HG03442 (cell line): ENCODE results near the gene R3HDM4.
A peak's percentile ranks its signal among the peaks of the same experiment; 100 is the strongest.
"Not testable (repeated sequence)": the region's sequence is repeated elsewhere in the genome, so short reads cannot be mapped to it uniquely, and the experiment has no call there.

ENCODE experiments used
- ATAC-seq: cut with Tn5 transposase; IDR thresholded peaks from one replicate; pipeline ENCODE4 v1.9.1; 2021; ENCODE audit warnings: mild to moderate bottlenecking, moderate library complexity; ENCODE audit not compliant: unreplicated experiment

The R3HDM4 gene

DNA sequence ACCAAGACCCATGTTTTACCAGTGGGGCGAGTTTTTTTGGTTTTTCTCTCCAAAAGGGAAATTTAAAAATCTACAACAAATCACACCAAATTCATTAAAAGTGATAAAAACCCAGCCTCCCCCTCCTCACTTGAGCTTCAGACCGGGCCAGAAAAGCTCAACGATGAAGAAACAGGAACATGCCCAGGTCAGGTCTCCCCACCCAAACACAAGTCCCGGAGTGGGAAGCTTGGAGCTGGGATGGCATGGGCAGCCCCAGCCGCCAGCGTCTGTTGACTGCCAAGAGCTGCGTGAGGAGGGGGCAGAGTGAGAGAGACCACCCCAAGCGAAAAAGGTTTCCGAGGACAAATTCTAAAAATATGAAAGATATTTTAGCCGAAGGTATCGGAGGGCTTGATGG is 16.0 kb downstream of the R3HDM4 start:
- ATAC-seq = no peak

DNA sequence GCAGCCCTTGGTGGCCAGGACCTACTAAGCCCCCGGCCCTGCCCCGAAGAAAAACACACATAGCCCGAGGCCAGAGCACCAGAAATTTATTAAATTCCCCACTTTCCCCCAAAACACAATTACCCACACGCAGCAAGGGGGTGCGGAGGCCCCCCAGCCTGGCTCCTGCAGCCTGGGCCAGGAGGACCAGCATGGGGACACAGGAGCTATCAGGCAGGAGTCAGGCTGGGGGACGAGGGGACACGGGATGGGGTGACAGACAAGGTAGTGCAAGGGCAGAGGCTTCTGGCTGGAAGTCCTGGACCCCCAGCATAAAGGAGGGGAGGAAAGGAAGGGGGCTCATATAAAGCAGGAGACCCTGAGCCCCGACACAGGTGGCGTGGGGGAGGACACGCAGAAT is 16.6 kb downstream of the R3HDM4 start:
- ATAC-seq = no peak

DNA sequence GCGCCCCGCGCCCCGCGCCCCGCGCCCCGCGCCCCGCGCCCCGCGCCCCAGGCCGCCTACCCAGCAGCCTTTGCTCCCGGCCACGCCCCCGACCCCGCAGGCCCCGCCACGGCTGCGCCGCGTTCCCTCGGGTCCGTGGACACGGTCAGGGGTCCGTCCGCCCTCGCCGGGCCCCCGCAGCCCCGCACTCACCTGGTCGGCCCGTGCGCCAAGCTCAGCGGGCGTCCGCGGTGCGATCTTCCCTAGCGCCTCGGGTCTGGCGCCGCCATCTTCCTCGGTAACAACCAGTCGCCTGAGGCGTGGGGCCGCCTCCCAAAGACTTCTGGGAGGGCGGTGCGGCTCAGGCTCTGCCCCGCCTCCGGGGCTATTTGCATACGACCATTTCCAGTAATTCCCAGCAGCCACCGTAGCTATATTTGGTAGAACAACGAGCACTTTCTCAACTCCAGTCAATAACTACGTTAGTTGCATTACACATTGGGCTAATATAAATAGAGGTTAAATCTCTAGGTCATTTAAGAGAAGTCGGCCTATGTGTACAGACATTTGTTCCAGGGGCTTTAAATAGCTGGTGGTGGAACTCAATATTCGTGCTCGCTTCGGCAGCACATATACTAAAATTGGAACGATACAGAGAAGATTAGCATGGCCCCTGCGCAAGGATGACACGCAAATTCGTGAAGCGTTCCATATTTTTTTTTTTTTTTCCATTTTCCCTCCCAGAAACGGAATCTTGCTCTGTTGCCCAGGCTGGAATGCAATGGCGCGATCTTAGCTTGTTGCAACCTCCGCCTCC is 19.9 kb downstream of the R3HDM4 start, which contains the start of the genes MED16 and RNU6-9:
MED16 (minus strand) TSS at position 294 of the 796 bp plus-strand sequence. CDS start 2,056 bp downstream, outside the sequence.
RNU6-9 (plus strand) TSS at position 591 of the 796 bp plus-strand sequence.
- ATAC-seq = peak; percentile 79

DNA sequence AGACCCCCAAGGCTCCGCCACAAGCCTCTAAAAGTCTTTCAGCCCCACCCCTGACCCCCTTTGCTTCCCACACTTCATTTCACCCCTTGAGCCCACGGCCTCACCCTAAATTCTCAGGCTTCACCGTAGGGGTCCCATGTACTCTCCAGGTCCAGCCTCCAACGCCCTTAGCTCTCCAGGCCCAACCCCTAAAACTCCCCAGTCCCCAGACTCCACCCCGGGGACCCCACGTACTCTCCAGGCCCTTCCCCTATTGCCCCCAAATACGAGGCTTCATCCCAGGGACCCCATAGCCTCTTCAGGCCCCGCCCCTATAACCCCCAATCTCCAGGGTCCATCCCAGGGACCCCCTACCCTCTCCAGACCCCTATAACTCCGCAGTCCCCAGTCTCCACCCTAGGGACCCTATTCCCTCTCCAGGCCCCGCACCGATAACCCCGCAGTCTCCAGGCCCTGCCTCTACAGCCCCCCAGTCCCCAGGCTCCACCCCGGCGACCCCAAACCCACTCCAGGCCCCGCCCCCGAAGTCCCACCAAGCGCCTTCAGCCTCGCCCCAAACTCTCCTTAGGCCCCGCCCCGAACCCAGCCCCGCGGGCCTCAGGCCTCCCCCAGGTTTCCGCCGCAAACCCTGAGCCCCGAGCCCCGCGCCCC is 20.7 kb downstream of the R3HDM4 start:
- ATAC-seq = no peak

- not testable (repeated sequence) for ATAC-seq
These were observed 21.4 kb downstream of the R3HDM4 start for GRCh38 chr19:891421-892200.

GRCh38 chr19:890831-891230 is 22.2 kb downstream of the R3HDM4 start:
- no peak for ATAC-seq

DNA sequence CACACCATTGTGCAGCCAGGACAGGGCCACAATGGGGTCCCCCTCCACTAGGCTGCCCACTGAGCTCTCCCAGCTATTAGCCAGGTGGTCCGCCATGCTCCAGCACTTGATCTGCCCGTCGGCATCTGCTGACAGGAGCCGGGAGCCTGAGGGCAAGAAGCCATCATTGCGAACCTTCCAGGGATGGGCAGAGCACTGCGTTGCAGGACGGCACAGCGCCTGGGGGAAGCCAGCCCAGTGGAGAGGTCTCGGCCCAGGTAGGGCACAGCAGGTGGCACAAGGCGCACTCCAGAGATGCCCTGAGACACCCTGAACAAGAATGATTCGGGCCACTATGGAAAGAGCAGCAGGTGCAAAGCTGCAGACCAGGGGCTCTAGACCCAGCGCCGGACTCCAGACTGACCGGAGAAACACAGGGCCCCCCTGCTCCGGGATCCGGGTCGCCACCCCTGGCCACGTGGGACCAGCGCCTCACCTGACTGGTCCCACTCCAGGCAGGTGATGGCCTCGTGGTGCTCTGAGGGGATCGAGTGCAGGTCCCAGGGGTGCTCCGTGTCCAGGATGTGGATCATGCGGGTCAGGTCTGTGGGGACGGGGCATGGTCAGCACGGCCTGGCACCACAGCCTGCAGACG is 23.2 kb downstream of the R3HDM4 start:
- no peak for ATAC-seq

GRCh38 chr19:888581-889385 is 24.2 kb downstream of the R3HDM4 start:
- ATAC-seq = no peak

DNA sequence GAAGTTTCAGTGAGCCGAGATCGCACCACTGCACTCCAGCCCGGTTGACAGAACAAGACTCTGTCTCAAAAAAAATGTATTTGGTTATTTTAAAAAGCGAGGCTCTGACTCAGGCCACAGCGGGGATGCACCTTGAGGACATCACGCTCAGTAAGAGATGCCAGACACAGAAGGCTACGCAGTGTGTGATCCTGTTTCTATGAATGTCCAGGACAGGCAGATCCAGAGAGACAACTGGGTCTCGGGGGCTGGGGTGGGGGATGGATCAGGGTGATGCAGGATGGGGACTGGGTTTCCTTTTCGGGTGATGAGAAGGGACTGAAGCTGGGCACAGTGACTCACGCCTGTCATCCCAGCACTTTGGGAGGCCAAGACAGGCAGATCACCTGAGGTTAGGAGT is 25.4 kb downstream of the R3HDM4 start:
- ATAC-seq = no peak

DNA sequence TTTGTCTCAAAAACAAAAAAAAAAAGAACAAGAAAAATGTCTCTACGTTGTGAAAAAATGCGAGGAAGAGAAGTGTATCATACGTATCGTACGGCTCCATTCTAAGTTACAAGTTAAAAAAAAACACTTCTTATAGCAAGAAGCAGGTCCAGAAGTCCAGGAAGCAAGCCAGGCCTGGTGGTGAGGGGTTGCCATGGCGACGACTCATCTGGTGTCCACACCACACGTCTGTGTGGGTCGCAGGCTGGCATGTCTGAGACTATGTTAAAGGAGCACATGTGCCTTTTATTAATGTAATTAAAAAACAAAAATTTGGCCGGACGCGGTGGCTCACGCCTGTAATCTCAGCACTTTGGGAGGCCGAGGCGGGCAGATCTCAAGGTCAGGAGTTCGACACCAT is 25.9 kb downstream of the R3HDM4 start:
- ATAC-seq = no peak

GRCh38 chr19:885536-886224 is 27.3 kb downstream of the R3HDM4 start:
- ATAC-seq = no peak

DNA sequence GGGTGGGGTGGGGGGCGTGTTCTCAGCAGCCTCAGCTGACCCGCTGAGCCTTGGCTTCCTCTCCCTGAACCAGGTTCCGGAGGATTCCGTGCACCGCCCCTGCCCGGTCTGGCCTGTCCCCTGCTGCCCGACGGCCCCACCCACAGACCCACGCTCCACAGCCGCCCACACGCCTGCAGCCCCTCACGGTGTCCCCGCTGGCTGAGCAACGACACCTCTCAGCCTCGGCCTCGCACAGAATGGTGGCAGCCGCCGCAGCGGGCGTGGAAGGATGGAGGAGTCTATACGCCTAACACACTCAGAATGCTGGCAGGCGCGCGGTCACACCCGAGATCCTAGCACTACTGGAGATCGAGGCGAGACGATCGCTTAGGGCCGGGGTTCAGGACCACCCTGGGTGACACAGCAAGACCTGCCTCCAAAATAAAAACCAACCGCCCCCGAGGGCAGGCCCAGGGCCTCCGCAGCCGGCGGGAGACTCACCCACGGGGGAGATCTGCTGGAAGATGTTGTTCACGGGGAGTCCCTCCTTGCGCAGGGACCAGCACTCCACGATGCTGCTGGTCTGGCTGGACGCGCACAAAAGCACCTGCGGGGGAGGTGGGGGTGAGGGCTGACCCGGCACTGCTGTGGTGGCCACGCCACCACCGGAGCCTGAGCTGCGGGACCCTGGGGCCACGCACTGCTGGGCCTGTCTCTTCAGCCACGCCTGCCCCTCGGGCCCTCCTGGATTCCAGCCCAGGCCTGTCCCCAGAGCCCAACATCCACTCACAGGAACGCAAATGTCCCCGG is 28.4 kb downstream of the R3HDM4 start:
- no peak for ATAC-seq

DNA sequence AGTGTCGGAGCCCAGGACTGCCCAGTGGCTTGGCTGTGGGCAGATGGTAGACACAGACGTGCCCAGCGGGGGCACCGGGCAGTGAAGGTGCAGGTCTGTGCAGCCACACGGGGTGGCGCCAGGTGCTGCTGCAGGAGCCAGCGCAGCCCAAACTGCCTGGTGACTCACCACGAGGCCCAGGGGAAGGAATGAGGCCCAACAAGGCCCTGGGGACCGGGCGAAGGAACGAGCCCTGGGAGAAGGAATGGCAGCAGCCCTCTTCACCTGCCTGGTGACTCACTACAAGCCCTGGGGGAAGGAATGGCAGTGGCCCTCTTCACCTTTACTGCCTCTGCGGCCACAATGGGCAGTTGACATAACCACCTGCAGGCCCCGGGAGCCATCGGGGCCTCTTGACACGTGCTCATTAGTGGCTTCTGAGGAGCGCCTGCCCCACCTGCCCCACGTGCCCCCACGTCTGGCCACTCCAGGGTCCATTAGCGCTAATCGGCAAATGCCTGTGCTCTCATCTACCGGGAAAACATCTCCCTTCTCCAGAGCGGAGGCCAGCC is 29.3 kb downstream of the R3HDM4 start:
- ATAC-seq = no peak

- ATAC-seq = no peak
These were observed 30.0 kb downstream of the R3HDM4 start for GRCh38 chr19:882871-883497.

- ATAC-seq = no peak
These were observed 31.5 kb downstream of the R3HDM4 start for GRCh38 chr19:881385-882071.

GRCh38 chr19:879711-880438 is 33.1 kb downstream of the R3HDM4 start:
- ATAC-seq = no peak
